Trophoblast cell (in vitro differentiated cells and primary cell): ENCODE data around the gene SMIM14.
"Not testable (repeated sequence)": the region's sequence is repeated elsewhere in the genome, so short reads cannot be mapped to it uniquely, and the experiment has no call there.

Experiments
- DNase-seq, 2 donors: peaks; one replicate each; pipeline ENCODE4 v3.0.0-alpha.2; 2016
- H2AFZ ChIP-seq: 2 replicates; pipeline ENCODE4 v1.6.1; 2013; ENCODE audit warnings: low read length, moderate library complexity, mild to moderate bottlenecking; ENCODE audit not compliant: insufficient read depth, poor library complexity
- H2AK5ac ChIP-seq: 2 replicates; pipeline ENCODE4 v1.6.1; 2013; ENCODE audit warnings: mild to moderate bottlenecking, low read length
- H2BK120ac ChIP-seq: 2 replicates; pipeline ENCODE4 v1.6.1; 2013; ENCODE audit warnings: low read length, mild to moderate bottlenecking, moderate library complexity; ENCODE audit not compliant: insufficient read depth, poor library complexity
- H2BK12ac ChIP-seq: 2 replicates; pipeline ENCODE4 v1.6.1; 2013; ENCODE audit warnings: mild to moderate bottlenecking, low read length, moderate library complexity
- H2BK5ac ChIP-seq: 2 replicates; pipeline ENCODE4 v1.6.1; 2013; ENCODE audit warnings: low read length, low read depth, moderate library complexity, mild to moderate bottlenecking; ENCODE audit not compliant: poor library complexity
- H3K14ac ChIP-seq: 2 replicates; pipeline ENCODE4 v1.6.1; 2013; ENCODE audit warnings: mild to moderate bottlenecking, low read length
- H3K18ac ChIP-seq: 2 replicates; pipeline ENCODE4 v1.6.1; 2013; ENCODE audit warnings: mild to moderate bottlenecking, low read length
- H3K23ac ChIP-seq: 2 replicates; pipeline ENCODE4 v1.6.1; 2013; ENCODE audit warnings: low read length
- H3K27ac ChIP-seq: 2 replicates; pipeline ENCODE4 v1.5.1; 2013; ENCODE audit warnings: low read depth, mild to moderate bottlenecking, inconsistent platforms, low read length, moderate library complexity
- H3K27me3 ChIP-seq: 2 replicates; pipeline ENCODE4 v1.6.1; 2013; ENCODE audit warnings: inconsistent platforms, mild to moderate bottlenecking, low read length, moderate library complexity; ENCODE audit not compliant: insufficient read depth
- H3K36me3 ChIP-seq, 2 experiments: 1 replicate in 1 of 2; 2 replicates in 1 of 2; pipeline ENCODE4 v1.6.1; 2013; ENCODE audit warnings: low read length in 2 of 2, mild to moderate bottlenecking in 2 of 2, moderate library complexity in 1 of 2; ENCODE audit not compliant: insufficient read depth in 2 of 2, control insufficient read depth in 1 of 2
- H3K4ac ChIP-seq: 2 replicates; pipeline ENCODE4 v1.6.1; 2013; ENCODE audit warnings: low read depth, mild to moderate bottlenecking, low read length, moderate library complexity
- H3K4me1 ChIP-seq, 2 experiments: 1 replicate in 1 of 2; 2 replicates in 1 of 2; pipeline ENCODE4 v1.6.1; 2013; ENCODE audit warnings: low read length in 2 of 2, mild to moderate bottlenecking in 2 of 2, moderate library complexity in 1 of 2; ENCODE audit not compliant: insufficient read depth in 2 of 2, control insufficient read depth in 1 of 2
- H3K4me2 ChIP-seq: 2 replicates; pipeline ENCODE4 v1.6.1; 2013; ENCODE audit warnings: inconsistent platforms, mild to moderate bottlenecking, low read length, moderate library complexity
- H3K4me3 ChIP-seq: 2 replicates; pipeline ENCODE4 v1.5.1; 2013; ENCODE audit warnings: mild to moderate bottlenecking, low read depth, low read length, inconsistent platforms
- H3K79me1 ChIP-seq: one replicate; pipeline ENCODE4 v1.6.1; 2013; ENCODE audit warnings: low read length
- H3K79me2 ChIP-seq: 2 replicates; pipeline ENCODE4 v1.6.1; 2013; ENCODE audit warnings: low read length, mild to moderate bottlenecking; ENCODE audit not compliant: control insufficient read depth, insufficient read depth, poor library complexity
- H3K9ac ChIP-seq: 2 replicates; pipeline ENCODE4 v1.6.1; 2013; ENCODE audit warnings: mild to moderate bottlenecking, low read length
- H3K9me3 ChIP-seq: 2 replicates; pipeline ENCODE4 v1.6.1; 2013; ENCODE audit warnings: low read depth, mild to moderate bottlenecking, control low read depth, inconsistent platforms, low read length; ENCODE audit not compliant: insufficient read depth
- H4K12ac ChIP-seq: 2 replicates; pipeline ENCODE4 v1.6.1; 2013; ENCODE audit warnings: low read depth, mild to moderate bottlenecking, low read length, moderate library complexity
- H4K8ac ChIP-seq: 2 replicates; pipeline ENCODE4 v1.6.1; 2013; ENCODE audit warnings: low read depth, mild to moderate bottlenecking, low read length, moderate library complexity
- H4K91ac ChIP-seq: one replicate; pipeline ENCODE4 v1.6.1; 2013; ENCODE audit warnings: low read depth, mild to moderate bottlenecking, low read length, moderate library complexity
- WGBS: extraction: QIAGEN DNeasy Blood & Tissue Kit; methylation state at CpG from one replicate; pipeline ENCODE4 v1.1.7; 2013; ENCODE audit warnings: missing lambda C conversion rate; ENCODE audit not compliant: insufficient read length, insufficient coverage; ENCODE audit errors: extremely low coverage; 5-methylcytosine and 5-hydroxymethylcytosine counted together

Gene SMIM14

DNA sequence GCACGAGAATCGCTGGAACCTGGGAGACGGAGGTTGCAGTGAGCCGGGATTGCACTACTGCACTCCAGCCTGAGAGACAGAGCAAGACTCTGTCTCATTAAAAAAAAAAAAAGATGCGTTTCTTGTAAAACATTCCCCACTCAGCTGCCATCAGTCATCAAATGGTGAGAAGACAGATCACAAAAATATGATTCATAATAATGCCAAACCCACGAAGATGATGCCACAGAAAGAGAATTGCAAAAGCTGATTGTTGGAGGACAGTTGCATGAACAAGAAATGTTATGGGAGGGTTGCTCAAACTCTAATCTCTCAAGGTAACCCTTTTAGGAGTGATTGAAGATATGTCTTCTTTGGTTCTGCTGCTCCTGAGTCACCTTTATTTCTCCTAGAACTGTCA lies 21.4 kb upstream of the SMIM14 start:
- no peak overlapping the region for H4K12ac ChIP-seq
- no peak overlapping the region for H2AK5ac ChIP-seq
- H3K23ac ChIP-seq, result no peak overlapping the region
- no peak overlapping the region for H2BK12ac ChIP-seq
- H3K4me2 ChIP-seq, result no peak overlapping the region
- no peak overlapping the region for H3K27ac ChIP-seq
- H3K27me3 ChIP-seq, result no peaks in the 10 kb centered on the region
- H3K79me1 ChIP-seq, result no peaks in the 10 kb centered on the region
- H4K8ac ChIP-seq, result no peak overlapping the region
- no peaks in the 10 kb centered on the region for H3K9me3 ChIP-seq
- H2BK120ac ChIP-seq, result no peak overlapping the region
- no peaks in the 10 kb centered on the region for H3K79me2 ChIP-seq
- no peak overlapping the region for H3K4ac ChIP-seq
- H3K14ac ChIP-seq, result no peak overlapping the region
- H3K36me3 ChIP-seq, result no peaks in the 10 kb centered on the region
- no peak overlapping the region for H3K9ac ChIP-seq
- H4K91ac ChIP-seq, result no peak overlapping the region
- H2AFZ ChIP-seq, result no peak overlapping the region
- no peaks in the 10 kb centered on the region for H3K4me1 ChIP-seq
- no peak overlapping the region for H2BK5ac ChIP-seq
- no CpG with 5 or more reads among the region's 6 CpGs for WGBS
- H3K4me3 ChIP-seq, result no peak overlapping the region
- H3K18ac ChIP-seq, result no peak overlapping the region
- no peak for DNase-seq

DNA sequence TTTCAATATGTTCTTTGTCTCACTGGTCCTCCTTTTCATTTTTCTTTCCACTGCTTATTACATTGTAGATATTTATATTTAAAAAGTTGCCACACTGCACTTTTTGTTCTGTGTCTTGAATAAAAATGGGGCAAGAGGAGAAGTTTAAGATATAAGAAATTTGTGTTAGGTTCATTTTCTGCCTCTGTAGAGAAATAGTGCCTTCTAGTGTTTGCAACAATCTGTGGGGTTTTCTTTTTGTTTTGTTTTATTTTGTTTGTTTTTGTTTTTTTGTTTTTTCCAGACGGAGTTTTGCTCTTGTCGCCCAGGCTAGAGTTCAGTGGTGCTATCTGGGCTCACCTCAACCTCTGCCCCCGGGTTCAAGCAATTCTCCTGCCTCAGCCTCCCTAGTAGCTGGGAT lies 20.1 kb upstream of the SMIM14 start:
- Histone ChIP-seq H4K91ac (no peak overlapping the region), H2BK120ac (no peak overlapping the region), H3K79me1 (no peaks in the 10 kb centered on the region), H3K79me2 (no peaks in the 10 kb centered on the region), H2AK5ac (no peak overlapping the region), H3K4ac (no peak overlapping the region), H3K18ac (no peak overlapping the region), H3K36me3 (no peaks in the 10 kb centered on the region), H2BK12ac (no peak overlapping the region), H3K27ac (no peak overlapping the region), H4K8ac (no peak overlapping the region), H3K27me3 (no peaks in the 10 kb centered on the region), H3K23ac (no peak overlapping the region), H3K9ac (no peak overlapping the region), H3K4me1 (no peaks in the 10 kb centered on the region), H3K9me3 (no peaks in the 10 kb centered on the region), H4K12ac (no peak overlapping the region), H2AFZ (no peak overlapping the region), H2BK5ac (no peak overlapping the region), H3K14ac (no peak overlapping the region), H3K4me3 (no peak overlapping the region), H3K4me2 (no peak overlapping the region)
- WGBS, result no CpG with 5 or more reads among the region's 3 CpGs
- no peak for DNase-seq

DNA sequence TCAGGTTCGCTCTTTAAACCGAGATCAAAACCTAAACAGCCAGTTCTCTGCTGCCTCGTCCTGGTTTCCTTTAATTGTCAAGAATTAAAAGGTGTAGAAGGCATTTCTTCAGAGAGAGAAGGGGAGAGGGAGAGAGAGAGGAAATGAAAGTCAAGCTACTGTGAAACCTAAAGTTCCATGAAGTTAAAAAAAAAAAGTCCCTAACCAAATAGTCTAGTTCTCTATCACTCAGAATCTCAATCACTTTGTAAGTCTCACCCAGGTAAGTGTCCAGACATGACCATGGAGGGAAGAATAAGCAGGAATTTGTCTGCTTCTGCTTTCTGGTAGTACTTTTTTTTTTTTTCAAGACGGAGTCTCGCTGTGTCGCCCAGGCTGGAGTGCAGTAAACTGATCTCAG lies 18.8 kb upstream of the SMIM14 start:
- Histone ChIP-seq H3K14ac (no peak overlapping the region), H4K8ac (no peak overlapping the region)

GRCh38 chr4:39656638-39657037 lies 18.0 kb upstream of the SMIM14 start:
- H4K8ac ChIP-seq, H2BK12ac ChIP-seq, H3K4me2 ChIP-seq, H4K91ac ChIP-seq, H4K12ac ChIP-seq, H2AK5ac ChIP-seq, H3K4me1 ChIP-seq, H3K27ac ChIP-seq, H3K79me2 ChIP-seq, H3K14ac ChIP-seq, H3K23ac ChIP-seq, H3K27me3 ChIP-seq, H3K9ac ChIP-seq, H3K79me1 ChIP-seq, H3K9me3 ChIP-seq, H3K36me3 ChIP-seq, H2BK120ac ChIP-seq, H3K4me3 ChIP-seq, H2BK5ac ChIP-seq, H3K4ac ChIP-seq, H2AFZ ChIP-seq, H3K18ac ChIP-seq: not testable (repeated sequence)
- no CpG with 5 or more reads among the region's 5 CpGs for WGBS
- DNase-seq, result peak in 1 of 2 donors; percentile 33

More for the DNA sequence above, 18.8 kb upstream of the SMIM14 start:
- H2AFZ ChIP-seq, result no peak overlapping the region
- no CpG with 5 or more reads among the region's 6 CpGs for WGBS
- no peaks in the 10 kb centered on the region for H3K27me3 ChIP-seq
- H3K4me1 ChIP-seq, result no peaks in the 10 kb centered on the region
- H3K9me3 ChIP-seq, result no peaks in the 10 kb centered on the region
- no peak overlapping the region for H2BK120ac ChIP-seq
- H3K18ac ChIP-seq, result no peak overlapping the region
- no peak overlapping the region for H3K9ac ChIP-seq
- no peak overlapping the region for H3K27ac ChIP-seq
- no peak overlapping the region for H3K4me3 ChIP-seq
- H3K79me2 ChIP-seq, result no peaks in the 10 kb centered on the region
- no peaks in the 10 kb centered on the region for H3K79me1 ChIP-seq
- no peak overlapping the region for H4K91ac ChIP-seq
- no peak overlapping the region for H3K4ac ChIP-seq
- no peak overlapping the region for H3K23ac ChIP-seq
- H2AK5ac ChIP-seq, result no peak overlapping the region
- no peak overlapping the region for H2BK5ac ChIP-seq
- DNase-seq, result peak; percentile 1 to 39
- no peak overlapping the region for H2BK12ac ChIP-seq
- H4K12ac ChIP-seq, result no peak overlapping the region
- no peak overlapping the region for H3K4me2 ChIP-seq
- no peaks in the 10 kb centered on the region for H3K36me3 ChIP-seq
